Fibroblast of villous mesenchyme (primary cell): ENCODE data around the gene STEAP3. TPM values are rescaled to one million over a fixed set of nuclear protein-coding genes. Genes with fewer than 3 reads are reported as not detected.

ENCODE experiments used
- DNase-seq: peaks from one replicate; pipeline ENCODE4 v3.0.0-alpha.2; 2010; ENCODE audit warnings: low read depth
- H3K4me3 ChIP-seq: 2 replicates; pipeline ENCODE4 v1.5.1; 2011; ENCODE audit warnings: low read depth, mild to moderate bottlenecking, low read length
- CTCF ChIP-seq: IDR thresholded peaks from 2 replicates; pipeline ENCODE4 v1.5.1; 2012; ENCODE audit warnings: low read depth, mild to moderate bottlenecking, low read length; ENCODE audit not compliant: insufficient read depth
- total RNA-seq: library from RNA; depleted of rRNA; stranded (reverse); fragments of >200 nt; gene quantifications from 2 replicates; pipeline ENCODE4 v1.2.3, GENCODE V29; 2012

Gene STEAP3
- total RNA-seq, 1 donor, result 17.7 TPM

- H3K4me3 ChIP-seq, result no peak overlapping the region
- TF ChIP-seq CTCF, result no peak
- no peak for DNase-seq
Measured at GRCh38 chr2:119301413-119301812, 77.8 kb downstream of the STEAP3 start.

GRCh38 chr2:119304847-119305246, 81.2 kb downstream of the STEAP3 start:
- no peak overlapping the region for H3K4me3 ChIP-seq
- DNase-seq, result no peak
- TF ChIP-seq CTCF, result no peak

- no peak for TF ChIP-seq CTCF
- H3K4me3 ChIP-seq, result no peak overlapping the region
- DNase-seq, result no peak
Measured at GRCh38 chr2:119305497-119306195, 82.0 kb downstream of the STEAP3 start.

GRCh38 chr2:119306196-119306590, 82.6 kb downstream of the STEAP3 start:
- TF ChIP-seq CTCF, result no peak
- no peak for DNase-seq
- H3K4me3 ChIP-seq, result no peak overlapping the region

GRCh38 chr2:119307419-119308140, 83.9 kb downstream of the STEAP3 start:
- H3K4me3 ChIP-seq, result no peak overlapping the region
- no peak for DNase-seq
- TF ChIP-seq CTCF, result no peak

- H3K4me3 ChIP-seq, result no peak overlapping the region
- no peak for DNase-seq
- TF ChIP-seq CTCF, result no peak
Measured at GRCh38 chr2:119308793-119309330, 85.2 kb downstream of the STEAP3 start.
